ENCODE results near the gene AURKAIP1. TPM values are rescaled to one million over a fixed set of nuclear protein-coding genes. Genes with fewer than 3 reads are reported as not detected.
"Not testable (repeated sequence)": the region's sequence is repeated elsewhere in the genome, so short reads cannot be mapped to it uniquely, and the experiment has no call there.

AURKAIP1 gene
- total and polyA plus RNA-seq, 3 donors from 2014 or later: 224 to 328 (median 313) TPM

- no peaks in the 10 kb centered on the region for H3K9me3 ChIP-seq
- intact Hi-C loops (cut with DNase I; ENCODE audit: low total_unique reads): no loop called here
- no peak overlapping the region for H3K27ac ChIP-seq
- H3K36me3 ChIP-seq (ENCODE audit: low read depth, missing control alignments): no peaks in the 10 kb centered on the region
- H3K27me3 ChIP-seq: no peaks in the 10 kb centered on the region
- no peak for DNase-seq
- peaks cover 24% of the 10 kb centered on the region for H3K4me1 ChIP-seq
- TF ChIP-seq CTCF (IDR thresholded peaks at IDR 0.05): no peak
- TF ChIP-seq POLR2A (IDR thresholded peaks at IDR 0.05): no peak
- 85 to 88% methylated on average over 9 to 16 of the region's 16 CpGs for WGBS, 2 donors
- no peak overlapping the region for H3K4me3 ChIP-seq
These were observed 4.2 kb downstream of the AURKAIP1 start for GRCh38 chr1:1370771-1371300.

- H3K9me3 ChIP-seq; H3K27ac ChIP-seq; intact Hi-C loops (cut with DNase I; ENCODE audit: low total_unique reads); H3K4me3 ChIP-seq; DNase-seq; H3K36me3 ChIP-seq (ENCODE audit: low read depth, missing control alignments); H3K27me3 ChIP-seq: not testable (repeated sequence)
- 85 to 95% methylated on average over 14 of the region's 14 CpGs for WGBS, 2 donors
- peaks cover 23% of the 10 kb centered on the region for H3K4me1 ChIP-seq
These were observed 4.9 kb downstream of the AURKAIP1 start for GRCh38 chr1:1370094-1370493.

- TF ChIP-seq CTCF (IDR thresholded peaks at IDR 0.05): no peak
- TF ChIP-seq POLR2A (IDR thresholded peaks at IDR 0.05): no peak
- 78 to 81% methylated on average over 5 of the region's 5 CpGs for WGBS, 2 donors
- intact Hi-C loops (cut with DNase I; ENCODE audit: low total_unique reads): no loop called here
- H3K9me3 ChIP-seq: no peaks in the 10 kb centered on the region
- H3K4me3 ChIP-seq: no peak overlapping the region
- H3K36me3 ChIP-seq (ENCODE audit: low read depth, missing control alignments): no peaks in the 10 kb centered on the region
- no peak for DNase-seq
- no peaks in the 10 kb centered on the region for H3K27me3 ChIP-seq
- peaks cover 11% of the 10 kb centered on the region for H3K4me1 ChIP-seq
- no peak overlapping the region for H3K27ac ChIP-seq
These were observed 7.7 kb downstream of the AURKAIP1 start for GRCh38 chr1:1367315-1367714.

GRCh38 chr1:1366699-1367066, 8.3 kb downstream of the AURKAIP1 start:
- Histone ChIP-seq H3K36me3 (ENCODE audit: low read depth, missing control alignments) (no peaks in the 10 kb centered on the region), H3K4me1 (peaks cover 11% of the 10 kb centered on the region), H3K27me3 (no peaks in the 10 kb centered on the region), H3K27ac (no peak overlapping the region), H3K9me3 (no peaks in the 10 kb centered on the region), H3K4me3 (no peak overlapping the region)
- intact Hi-C loops (cut with DNase I; ENCODE audit: low total_unique reads): no loop called here
- WGBS, 2 donors: 80 to 90% methylated on average over 3 of the region's 3 CpGs
- TF ChIP-seq POLR2A (IDR thresholded peaks at IDR 0.05) (no peak), CTCF (IDR thresholded peaks at IDR 0.05) (no peak)
- DNase-seq: no peak

GRCh38 chr1:1365875-1366698, 8.9 kb downstream of the AURKAIP1 start:
- Histone ChIP-seq H3K27me3 (no peaks in the 10 kb centered on the region), H3K4me1 (peaks cover 11% of the 10 kb centered on the region), H3K9me3 (no peaks in the 10 kb centered on the region), H3K4me3 (no peak overlapping the region), H3K27ac (no peak overlapping the region), H3K36me3 (ENCODE audit: low read depth, missing control alignments) (no peaks in the 10 kb centered on the region)
- WGBS, 2 donors: 61 to 68% methylated on average over 10 of the region's 10 CpGs
- DNase-seq: no peak
- intact Hi-C loops (cut with DNase I; ENCODE audit: low total_unique reads): no loop called here
- TF ChIP-seq POLR2A (IDR thresholded peaks at IDR 0.05): no peak
- TF ChIP-seq CTCF (IDR thresholded peaks at IDR 0.05): no peak

Measured in testis (tissue), 3 donors.